Activated CD4-positive, alpha-beta T cell treated with anti-CD3 and anti-CD28 coated beads for 1 hour (primary cell): ENCODE measurements around the gene CCL3.
"Not testable (repeated sequence)": the region's sequence is repeated elsewhere in the genome, so short reads cannot be mapped to it uniquely, and the experiment has no call there.

ENCODE experiments used
- DNase-seq: peaks from one replicate; pipeline ENCODE4 v3.0.0-alpha.2; 2020

Gene CCL3

DNA sequence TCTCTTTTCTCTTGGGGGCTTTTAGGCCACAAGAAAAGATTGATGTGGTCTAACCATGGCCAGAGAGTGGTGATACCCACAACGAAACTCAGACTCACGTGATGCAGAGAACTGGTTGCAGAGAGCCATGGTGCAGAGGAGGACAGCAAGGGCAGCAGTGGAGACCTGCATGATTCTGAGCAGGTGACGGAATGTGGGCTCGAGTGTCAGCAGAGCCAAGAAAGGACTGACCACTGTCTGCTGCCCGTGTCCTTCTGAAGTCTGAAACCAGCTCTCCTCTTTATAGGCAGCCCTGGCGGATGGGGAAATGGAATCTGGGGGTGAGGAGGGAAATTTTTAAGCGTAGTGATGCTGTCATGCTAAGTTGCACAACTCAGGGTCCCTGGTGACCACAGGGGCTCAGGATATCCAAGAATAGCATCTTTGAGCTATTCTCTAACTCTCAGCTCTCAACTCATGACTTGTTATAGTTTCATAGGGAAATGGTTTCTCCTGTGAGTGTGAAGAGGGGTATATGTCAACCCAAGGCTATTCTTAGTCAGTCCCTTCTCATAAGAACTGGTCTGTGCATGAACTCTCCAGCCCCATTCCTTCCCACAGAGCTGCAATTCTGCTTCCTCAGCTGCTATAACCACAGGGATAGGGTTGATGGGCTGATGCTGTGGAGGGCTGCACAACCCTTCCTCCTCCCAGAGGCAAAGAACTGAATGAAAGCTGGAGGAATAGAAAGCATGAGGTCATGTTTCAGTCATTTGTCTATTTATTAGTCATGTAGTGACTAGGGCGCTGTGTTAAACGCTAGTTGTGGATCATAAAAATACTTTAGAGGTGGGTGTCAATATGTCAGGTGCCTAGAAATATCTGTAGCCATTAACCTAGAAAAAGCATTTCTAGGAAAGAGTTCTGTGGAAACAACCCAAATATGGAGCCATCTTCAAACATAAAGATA is at the start of gene CCL3:
CCL3 (minus strand) TSS at position 256 of the 949 bp plus-strand sequence; CDS start at position 171, 85 bp downstream.
- no peak for DNase-seq

DNA sequence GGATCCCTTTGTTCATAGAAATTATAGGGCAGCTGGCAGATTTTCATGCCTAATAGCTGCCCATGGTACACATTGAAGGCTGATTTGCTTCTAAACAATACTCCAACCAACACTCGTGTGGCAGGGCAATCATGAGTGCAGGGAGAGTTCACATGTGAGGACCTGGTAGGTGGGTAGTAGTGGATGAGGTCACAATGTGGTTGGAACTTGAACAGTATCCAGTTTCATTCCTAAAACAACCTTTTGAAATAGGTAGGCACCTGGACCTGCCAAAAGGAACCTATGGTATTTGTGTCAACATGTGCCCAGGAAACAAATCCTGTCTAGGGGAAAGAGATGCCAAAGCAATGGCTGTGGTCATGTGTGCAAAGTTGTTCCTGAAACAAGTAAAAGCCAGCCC is 46.5 kb upstream of the CCL3 start:
- DNase-seq: no peak

DNA sequence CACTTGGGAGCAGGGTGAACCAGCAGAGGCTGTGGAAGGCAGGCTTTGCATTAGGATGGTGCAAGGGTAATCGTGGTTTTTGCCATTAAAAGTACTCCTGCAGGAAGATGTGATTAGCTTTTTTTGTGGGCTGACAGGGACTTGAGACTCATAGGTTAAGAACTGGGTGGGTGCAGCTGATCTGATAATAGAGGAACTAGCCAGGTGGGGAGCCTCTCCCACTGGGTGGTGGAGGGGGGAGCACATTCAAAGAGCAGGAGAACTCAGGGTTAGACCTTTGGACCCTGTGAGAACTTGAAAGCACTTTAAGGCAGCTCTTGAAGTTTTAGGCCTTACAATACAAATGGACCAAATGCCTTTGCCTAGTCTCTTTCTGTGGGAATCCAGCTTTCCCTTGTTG is 46.1 kb upstream of the CCL3 start:
- DNase-seq: no peak

DNA sequence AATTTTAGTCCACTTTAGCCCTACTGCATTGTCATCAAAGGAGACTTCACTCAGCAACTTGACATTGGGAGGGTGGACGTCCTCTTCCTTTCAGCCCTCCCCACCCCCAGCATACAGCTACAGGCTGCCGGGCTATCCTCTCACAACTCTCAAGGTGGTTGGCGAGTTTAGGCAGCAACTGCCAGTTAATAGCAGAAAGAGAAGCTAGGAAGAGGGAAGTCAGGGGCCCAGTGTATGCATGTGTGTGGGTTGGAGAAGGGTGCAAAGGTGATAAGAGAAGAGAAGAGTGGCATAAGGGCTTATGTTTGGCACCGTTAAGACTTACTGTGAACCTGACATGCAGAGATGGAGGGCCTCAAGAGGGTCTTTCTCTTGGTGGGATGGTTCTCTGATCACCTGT is 45.5 kb upstream of the CCL3 start:
- no peak for DNase-seq

DNA sequence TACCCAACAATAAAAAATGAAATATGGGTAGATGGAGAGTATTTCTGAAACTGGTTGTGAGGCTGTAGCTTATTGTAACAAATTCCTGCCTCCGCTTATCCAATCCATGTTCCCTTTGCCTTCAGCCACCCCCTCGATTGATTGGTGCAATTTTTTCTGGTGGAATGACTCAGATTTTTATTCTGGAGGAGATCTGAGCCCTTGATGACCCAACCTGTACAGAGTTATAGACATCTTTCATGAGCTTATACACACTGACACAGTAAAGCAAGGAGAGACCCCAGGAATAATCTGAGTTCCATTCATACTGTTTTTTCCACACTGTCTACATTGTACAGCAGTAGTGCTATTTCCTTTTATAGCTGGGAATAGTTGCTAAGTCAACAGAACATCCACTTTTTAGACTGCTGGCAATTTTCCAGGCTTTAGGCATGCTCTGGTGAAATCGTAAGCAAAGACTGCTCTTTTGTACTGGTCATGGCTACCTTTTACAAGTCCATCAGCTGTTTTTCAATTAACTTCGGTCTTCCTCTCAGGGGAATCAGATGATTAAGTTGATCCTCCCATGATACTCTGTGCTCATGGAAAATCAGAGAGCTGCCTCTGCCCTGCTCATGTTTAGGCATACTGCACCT is 43.8 kb upstream of the CCL3 start:
- no peak for DNase-seq

DNA sequence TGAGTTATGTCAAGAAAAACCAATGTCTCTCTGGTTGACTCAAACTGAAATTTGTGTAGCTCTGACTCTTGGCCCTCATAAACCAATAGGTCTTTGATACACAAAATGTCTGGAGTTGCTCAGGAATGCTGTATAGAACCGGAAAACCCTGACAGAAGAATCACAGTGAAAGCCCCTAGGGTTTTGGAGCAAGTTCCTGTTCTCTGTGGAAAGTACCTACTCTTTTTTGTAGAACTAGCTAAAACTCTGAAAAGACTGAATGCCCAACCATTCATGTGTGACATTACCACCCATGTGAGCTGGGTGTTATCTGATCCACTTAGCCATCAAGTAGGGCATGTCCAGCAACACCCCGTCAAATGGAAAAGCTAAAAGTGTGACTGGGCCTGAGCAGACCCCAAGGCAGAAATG is 42.5 kb upstream of the CCL3 start:
- no peak for DNase-seq

DNA sequence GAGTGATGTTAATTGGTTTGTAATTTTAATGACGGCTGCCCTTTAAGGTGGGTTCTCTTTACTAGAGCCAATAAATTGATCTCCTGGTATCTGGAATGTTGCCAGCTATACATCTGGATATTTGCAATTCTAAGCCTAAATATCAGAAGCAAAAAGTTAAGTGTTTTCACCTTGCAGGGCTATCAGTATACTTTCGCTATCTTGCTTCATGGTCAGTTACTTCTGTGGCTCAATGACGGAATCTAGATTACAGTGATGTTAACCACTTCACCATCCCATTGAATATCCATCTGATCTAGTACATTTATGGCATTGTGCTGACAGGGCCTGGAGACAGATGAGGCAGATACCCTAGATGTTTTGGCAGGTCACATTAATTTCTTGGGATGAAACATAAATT is 42.0 kb upstream of the CCL3 start:
- no peak for DNase-seq

DNA sequence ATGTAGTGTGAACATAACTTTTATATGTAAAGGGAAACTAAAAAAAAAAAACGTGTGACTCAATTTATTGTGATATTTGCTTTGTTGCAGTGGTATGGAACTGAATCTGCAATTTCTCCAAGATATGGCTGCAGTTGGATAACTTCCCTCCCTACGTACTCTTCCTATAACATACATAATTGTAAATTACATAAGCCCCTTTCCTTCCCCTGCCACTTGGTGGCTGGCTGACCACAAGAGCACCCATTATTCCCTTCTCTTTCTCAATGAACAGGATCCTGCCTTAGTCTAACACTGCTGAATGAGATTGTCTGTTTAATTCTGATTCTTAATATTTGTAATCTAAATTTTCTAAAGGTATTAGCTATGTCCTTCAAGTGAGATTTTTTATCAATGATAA is 41.5 kb upstream of the CCL3 start:
- no peak for DNase-seq

DNA sequence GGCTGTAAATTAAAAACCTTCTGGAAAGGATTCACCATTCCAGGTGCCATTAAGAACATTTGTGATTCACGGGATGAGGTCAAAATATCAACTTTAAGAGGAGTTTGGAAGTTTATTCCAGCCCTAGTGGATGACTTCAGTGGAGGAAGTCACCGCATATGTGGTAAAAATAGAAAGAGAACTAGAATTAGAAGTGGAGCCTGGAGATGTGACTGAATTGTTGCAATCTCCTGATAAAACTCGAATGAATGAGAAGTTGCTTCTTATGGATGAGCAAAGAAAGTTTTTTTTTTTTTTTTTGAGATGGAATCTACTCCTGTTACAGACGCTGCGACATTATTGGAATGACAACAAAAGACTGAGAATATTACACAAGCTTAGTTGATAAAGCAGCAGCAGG is 40.4 kb upstream of the CCL3 start:
- no peak for DNase-seq

DNA sequence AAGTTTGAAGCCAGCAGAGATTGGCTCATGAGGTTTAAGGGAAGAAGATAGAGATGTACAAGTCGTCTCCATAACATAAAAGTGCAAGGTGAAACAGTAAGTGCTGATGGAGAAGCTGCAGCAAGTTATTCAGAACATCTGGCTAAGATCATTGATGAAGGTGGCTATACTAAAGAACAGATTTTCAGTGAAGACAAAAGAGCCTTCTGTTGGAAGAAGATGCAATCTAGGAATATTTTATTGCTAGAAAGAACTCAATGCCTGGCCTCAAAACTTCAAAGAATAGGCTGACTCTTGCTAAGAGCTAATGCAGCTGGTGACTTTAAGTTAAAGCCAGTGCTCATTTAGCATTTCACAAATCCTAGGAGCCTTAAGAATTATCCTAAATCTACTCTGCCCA is 39.7 kb upstream of the CCL3 start:
- DNase-seq: no peak

DNA sequence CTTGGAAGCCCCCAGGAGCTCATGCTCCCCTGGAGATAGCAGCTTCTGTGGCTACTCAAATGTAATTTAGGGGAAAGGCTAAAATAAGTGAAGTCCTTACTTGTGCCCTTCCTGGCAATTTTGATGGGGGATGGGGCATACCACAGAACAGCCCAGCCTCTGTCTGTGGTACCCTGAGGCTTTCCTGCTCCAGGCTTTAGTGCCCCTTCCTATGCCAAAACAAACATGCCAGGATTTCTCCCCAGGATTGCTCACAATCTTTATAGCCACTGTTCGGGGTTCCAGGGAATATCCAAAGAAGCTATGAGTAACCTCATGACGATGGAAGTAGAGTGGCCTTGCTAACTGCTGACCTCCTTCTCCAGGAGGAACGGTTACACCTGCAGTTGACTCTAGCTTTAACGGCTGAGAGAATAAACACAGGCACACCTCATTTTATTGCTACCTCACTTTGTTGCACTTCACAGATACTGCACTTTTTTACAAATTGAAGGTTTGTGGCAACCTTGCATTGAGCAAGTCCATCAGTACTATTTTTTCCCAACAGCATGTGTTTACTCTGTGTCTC is 38.6 kb upstream of the CCL3 start:
- DNase-seq: no peak

DNA sequence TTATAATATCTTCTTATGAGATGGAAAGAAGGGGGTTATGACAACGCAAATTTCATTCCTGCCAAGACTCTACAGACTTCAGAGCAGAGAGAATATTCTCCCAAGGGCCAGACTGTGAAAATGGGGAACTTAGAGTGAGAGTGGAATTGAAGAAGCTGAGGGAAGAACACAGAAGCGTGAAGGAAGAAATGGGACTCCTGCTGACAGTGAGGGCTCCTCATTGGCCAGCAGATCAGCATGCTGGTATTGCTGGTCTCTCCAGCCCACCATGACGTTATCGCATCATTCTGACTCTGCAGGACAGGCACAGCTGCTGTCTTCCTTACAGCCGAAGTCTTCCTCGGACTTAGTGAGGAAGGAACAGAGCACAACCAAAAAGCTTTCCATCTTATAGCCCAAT is 38.0 kb upstream of the CCL3 start:
- no peak for DNase-seq

DNA sequence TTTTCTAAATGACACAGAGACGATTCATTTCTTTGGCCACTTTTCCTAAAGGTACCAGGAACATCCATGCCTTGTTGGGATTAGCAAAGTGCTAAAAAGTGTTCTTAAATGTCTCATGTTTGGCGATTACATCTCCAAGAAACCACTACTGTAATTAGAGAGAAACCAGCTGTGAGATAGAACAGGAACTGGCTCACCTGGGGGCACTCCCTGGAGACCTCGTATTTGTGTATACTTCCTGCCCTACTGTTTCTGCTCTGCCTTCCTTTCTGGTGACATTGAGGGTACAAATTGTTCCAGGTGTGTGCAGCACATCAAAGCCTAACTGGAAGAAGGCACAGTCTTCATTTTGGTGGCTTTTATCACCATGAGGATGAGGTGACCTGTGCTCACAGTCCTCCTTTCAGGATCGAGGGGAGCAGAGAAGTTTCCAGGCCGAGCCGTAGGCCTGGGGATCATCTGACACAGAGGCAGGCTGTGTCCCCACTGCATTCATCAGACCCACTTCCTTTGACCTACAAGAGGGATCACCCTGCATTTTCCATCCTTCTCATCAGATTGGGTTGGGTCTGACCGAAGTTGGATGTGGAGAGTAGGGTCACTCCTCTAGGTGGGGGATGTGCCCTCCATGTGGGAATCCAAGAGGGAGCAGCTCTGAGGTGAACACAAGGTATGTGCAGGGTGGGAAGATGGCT is 37.4 kb upstream of the CCL3 start:
- DNase-seq: no peak

DNA sequence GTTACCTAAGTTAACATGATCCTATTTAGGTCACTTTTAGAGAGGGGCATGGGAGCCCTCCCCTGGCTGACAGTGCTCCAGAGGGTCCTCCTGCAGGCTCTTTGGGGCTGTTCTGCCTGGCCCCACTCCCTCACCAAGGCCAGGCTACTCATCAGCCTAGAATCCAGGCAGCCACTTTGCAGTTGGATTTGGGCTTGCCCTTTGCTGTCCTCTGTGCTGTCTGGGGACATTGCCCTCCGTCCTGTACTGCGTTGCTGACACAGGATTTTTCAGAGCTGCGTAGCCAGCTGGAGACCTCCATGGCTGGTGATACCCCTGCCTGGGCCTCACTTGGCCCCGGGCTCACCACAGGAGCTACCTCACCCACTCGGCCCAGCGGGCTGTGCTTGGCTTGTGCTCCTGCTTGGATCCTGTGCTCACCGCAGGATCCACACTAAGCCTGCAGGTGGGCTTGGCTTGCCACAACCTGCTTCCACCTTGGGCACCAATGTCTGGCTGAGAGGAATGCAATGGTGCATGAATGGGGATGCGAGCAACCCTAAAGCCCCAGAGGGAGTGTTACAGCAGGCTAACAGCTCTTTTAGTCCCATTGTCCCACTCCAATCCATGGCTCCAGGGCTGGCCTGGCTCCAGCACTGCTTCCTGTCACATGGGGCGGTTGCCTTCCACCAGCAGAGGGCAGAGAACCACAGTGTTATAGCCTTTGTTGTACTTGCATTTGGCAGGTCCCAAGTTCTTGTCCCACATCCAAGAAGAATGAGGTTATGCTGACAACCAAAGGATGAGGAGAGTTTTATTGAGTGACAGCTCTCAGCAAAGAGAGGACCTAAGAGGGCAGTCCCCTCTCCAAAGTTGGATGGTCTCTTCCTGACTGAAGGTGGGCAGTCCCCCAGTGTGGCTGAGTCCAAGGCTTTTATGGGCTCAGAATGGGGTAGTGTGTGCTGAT is 35.2 kb upstream of the CCL3 start:
- DNase-seq: no peak

DNA sequence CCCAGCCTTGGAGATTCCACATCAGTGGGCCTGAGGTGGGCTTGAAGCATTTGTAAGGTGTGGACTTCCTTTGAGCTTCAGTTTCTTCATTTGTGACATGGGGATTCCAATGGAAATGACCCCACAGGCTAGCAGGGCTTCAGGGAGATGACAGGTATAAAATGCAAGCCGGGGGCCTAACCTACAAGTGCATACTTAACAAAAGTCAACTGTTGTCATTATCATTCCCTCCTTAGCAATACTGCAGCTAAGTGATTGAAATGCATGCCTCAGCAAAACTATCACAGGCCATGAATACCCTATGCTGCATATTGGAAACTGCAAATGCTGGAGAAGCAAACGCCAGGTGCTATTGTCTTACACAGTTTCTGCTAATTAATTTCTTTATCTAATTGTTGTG is 33.5 kb upstream of the CCL3 start:
- DNase-seq: no peak

DNA sequence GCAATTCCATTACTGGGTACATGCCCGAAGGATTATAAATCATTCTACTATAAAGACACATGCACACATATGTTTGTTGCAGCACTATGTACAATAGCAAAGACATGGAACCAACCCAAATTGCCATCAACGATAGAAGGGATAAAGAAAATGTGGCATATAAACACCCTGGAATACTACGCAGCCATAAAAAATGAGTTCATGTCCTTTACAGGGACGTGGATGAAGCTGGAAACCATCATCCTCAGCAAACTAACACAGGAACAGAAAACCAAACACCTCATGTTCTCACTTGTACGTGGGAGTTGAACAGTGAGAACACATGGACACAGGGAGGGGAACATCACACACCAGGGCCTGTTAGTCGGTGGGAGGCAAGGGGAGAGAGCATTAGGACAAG is 31.2 kb upstream of the CCL3 start:
- DNase-seq: not testable (repeated sequence)

DNA sequence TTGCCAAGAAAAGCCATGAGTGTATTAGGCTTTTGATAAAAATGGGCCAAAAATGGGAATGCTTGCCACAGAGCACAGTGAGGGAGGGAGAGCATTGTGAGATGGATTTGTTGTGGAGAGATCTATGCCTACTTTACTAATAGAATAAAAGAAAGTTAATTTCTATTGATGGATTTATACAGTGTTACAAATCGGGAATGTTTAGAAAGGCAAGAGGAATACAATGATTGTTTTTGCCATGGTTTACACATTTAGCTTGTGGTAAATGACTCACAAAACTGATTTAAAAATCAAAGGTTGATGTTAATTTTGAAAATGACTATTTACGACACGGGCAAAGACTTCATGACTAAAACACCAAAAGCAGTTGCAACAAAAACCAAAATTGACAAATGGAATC is 30.3 kb upstream of the CCL3 start:
- DNase-seq: no peak

DNA sequence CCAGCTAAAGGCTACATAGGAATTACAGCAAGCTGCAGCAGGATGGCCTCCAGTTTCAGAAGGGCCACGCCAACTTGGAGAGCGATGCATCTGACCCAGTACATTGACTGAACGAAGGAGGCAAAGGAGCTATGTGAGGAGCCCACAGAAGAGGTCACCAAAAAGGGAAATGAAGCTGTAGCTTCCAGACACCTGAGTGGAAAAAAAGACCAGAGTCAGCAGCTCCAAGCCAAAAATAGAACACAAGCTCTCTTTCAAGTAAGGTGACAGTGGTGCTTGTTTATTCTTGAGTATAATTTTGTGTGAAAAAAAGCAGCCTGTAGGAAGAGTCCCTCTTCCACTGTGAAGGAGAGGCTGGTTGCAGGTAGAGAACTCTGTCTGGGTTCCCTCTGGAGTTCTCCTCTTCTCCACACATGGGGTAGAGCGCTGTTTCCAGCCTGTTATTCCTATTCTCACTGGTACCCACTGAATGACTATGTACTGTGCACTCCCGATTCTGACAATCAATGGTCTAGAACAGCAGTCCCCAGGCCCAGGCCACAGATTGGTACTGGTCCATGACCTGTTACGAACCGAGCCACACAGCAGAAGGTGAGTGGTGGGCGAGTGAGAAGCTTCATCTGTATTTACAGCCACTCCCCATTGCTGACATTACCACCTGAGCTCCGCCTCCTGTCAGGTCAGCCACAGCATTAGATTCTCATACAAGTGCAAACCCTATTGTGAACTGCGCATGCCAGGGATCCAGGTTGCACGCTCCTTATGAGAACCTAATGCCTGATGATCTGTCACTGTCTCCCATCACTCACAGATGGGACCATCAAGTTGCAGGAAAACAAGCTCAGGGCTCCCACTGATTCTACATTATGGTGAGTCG is 28.8 kb upstream of the CCL3 start:
- no peak for DNase-seq

DNA sequence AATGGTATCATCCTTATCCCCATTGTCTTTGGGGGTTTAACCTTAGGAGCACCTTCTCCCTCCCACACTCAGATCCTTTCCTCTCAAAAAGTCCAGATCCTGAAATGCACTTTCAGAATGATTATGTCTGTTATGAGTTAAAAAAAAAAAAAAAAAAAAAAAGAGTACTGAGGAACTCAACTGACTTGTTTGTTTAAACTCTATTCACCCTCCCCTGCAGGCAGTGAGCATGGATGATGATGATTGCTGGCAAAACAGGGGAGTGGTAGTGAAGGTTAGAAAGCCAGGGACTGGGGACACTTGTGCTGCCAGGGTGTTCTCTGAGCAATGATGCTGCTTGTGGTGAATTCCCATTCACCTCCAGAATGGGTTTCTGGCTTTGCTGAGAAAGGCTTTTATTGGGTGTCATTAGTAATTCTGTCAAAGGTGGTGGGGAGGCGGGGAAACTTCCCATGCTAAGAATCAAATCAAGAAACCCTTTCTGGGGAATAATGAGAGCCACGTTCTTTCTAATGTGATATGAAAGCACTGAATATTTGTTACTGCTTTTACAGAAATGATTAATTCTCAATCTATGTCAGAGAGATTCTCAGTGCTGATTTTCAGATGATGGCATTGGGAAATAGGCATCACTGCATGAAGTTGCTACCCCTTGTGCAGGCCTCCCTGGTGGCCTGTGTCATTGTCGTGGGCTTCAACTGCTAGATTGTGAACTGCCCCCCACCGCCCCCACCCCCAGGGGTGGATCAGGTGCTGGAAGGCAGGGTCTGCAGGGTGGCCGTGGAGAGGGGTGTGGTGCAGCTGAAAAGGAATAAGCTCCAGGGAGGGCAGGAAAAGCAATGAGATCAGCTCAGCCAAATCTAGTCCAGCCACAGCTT is 27.8 kb upstream of the CCL3 start:
- no peak for DNase-seq

DNA sequence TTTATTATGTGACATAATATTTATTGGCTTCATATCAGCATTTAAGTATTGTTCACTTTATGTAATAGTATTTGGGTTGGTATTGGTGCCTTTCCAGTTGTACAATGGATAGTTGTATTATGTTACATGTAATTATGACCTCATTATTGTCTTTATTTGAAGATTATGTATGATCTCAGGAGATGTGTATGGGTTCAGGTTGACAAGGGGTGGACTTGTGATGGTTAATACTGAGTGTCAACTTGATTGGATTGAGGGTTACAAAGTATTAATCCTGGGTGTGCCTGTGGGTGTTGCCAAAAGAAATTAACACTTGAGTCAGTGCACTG is 25.7 kb upstream of the CCL3 start:
- not testable (repeated sequence) for DNase-seq
